Keratinocyte (primary cell): Measurements from ENCODE around the gene UQCR10. TPM values are rescaled to one million over a fixed set of nuclear protein-coding genes. Genes with fewer than 3 reads are reported as not detected.

Experiments used
- DNase-seq: peaks from one replicate; pipeline ENCODE4 v3.0.0-alpha.2; 2011; ENCODE audit warnings: low read depth, missing footprints, low spot score
- FAIRE-seq: peaks from 2 replicates; lab custom pipeline; 2011; peaks lifted over from hg19 to GRCh38; lab: Jason Lieb, UNC
- H2AFZ ChIP-seq: 2 replicates; pipeline ENCODE4 v1.6.0; 2012; ENCODE audit warnings: low read length, control low read depth, inconsistent platforms; ENCODE audit not compliant: control insufficient read depth
- H3K27ac ChIP-seq: 2 replicates; pipeline ENCODE4 v1.5.1; 2011; ENCODE audit warnings: low read length; ENCODE audit not compliant: control insufficient read depth, insufficient read depth
- H3K27me3 ChIP-seq: 3 replicates; pipeline ENCODE4 v1.6.0; 2011; ENCODE audit warnings: low read length; ENCODE audit not compliant: control insufficient read depth, insufficient read depth; ENCODE audit errors: extremely low read depth
- H3K36me3 ChIP-seq, 2 experiments: 2 replicates in 1 of 2; 3 replicates in 1 of 2; pipeline ENCODE4 v1.5.1; 2011; ENCODE audit warnings: low read length in 2 of 2, mild to moderate bottlenecking in 1 of 2; ENCODE audit not compliant: control insufficient read depth in 2 of 2, insufficient read depth in 2 of 2; ENCODE audit errors: extremely low read depth in 1 of 2
- H3K4me1 ChIP-seq: 3 replicates; pipeline ENCODE4 v1.5.1; 2011; ENCODE audit warnings: low read length; ENCODE audit not compliant: control insufficient read depth, insufficient read depth; ENCODE audit errors: extremely low read depth
- H3K4me2 ChIP-seq: 3 replicates; pipeline ENCODE4 v1.6.0; 2011; ENCODE audit warnings: low read depth, low read length; ENCODE audit not compliant: control insufficient read depth, insufficient read depth; ENCODE audit errors: extremely low read depth
- H3K4me3 ChIP-seq, 3 experiments: fragments of 200-600 bp in 1 of 3; sonication (generic) in 1 of 3; 2 replicates in 2 of 3; 3 replicates in 1 of 3; pipeline ENCODE4 v1.5.1; 2011 to 2016; ENCODE audit warnings: low read length in 3 of 3, mild to moderate bottlenecking in 3 of 3, control low read depth in 2 of 3, inconsistent platforms in 1 of 3, low read depth in 1 of 3, mixed read lengths in 1 of 3, mixed run types in 1 of 3, moderate library complexity in 1 of 3; ENCODE audit not compliant: control insufficient read depth in 2 of 3, insufficient read depth in 2 of 3; ENCODE audit errors: extremely low read depth in 1 of 3
- H3K79me2 ChIP-seq: 2 replicates; pipeline ENCODE4 v1.6.0; 2012; ENCODE audit warnings: low read length; ENCODE audit not compliant: control insufficient read depth, insufficient read depth
- H3K9ac ChIP-seq: 3 replicates; pipeline ENCODE4 v1.6.0; 2011; ENCODE audit warnings: low read length; ENCODE audit not compliant: control insufficient read depth, insufficient read depth; ENCODE audit errors: extremely low read depth
- H3K9me1 ChIP-seq: 3 replicates; pipeline ENCODE4 v1.6.0; 2011; ENCODE audit warnings: low read length; ENCODE audit not compliant: control insufficient read depth, insufficient read depth; ENCODE audit errors: extremely low read depth
- H3K9me3 ChIP-seq: 2 replicates; pipeline ENCODE4 v1.5.1; 2012; ENCODE audit warnings: low read depth, low read length; ENCODE audit not compliant: control insufficient read depth
- H4K20me1 ChIP-seq: 3 replicates; pipeline ENCODE4 v1.6.0; 2011; ENCODE audit warnings: low read length; ENCODE audit not compliant: control insufficient read depth, insufficient read depth; ENCODE audit errors: extremely low read depth
- CTCF ChIP-seq, 3 experiments: IDR thresholded peaks in 1 of 3; conservative IDR thresholded peaks in 1 of 3; optimal IDR thresholded peaks in 1 of 3; 2 replicates in 2 of 3; 3 replicates in 1 of 3; pipeline versions ENCODE3 to v1.5.1; 2011; ENCODE audit warnings: low read length in 3 of 3, mild to moderate bottlenecking in 3 of 3, moderate library complexity in 2 of 3, control low read depth in 1 of 3, inconsistent platforms in 1 of 3; ENCODE audit not compliant: insufficient read depth in 2 of 3; ENCODE audit errors: extremely low read depth in 1 of 3
- EZH2 ChIP-seq: IDR thresholded peaks from one replicate; pipeline ENCODE4 v1.6.1; 2012; ENCODE audit warnings: inconsistent platforms, mild to moderate bottlenecking, low read length, moderate library complexity
- dilution Hi-C: fragments of 300-500 bp; cut with MboI; formaldehyde crosslinking; loops from one replicate; pipeline ENCODE4 v1.7.0; 2020; ENCODE audit warnings: low sequenced_read_pairs; ENCODE audit not compliant: extremely low pct_ligation_motif_present
- polyA plus RNA-seq, 5 experiments: library from polyadenylated mRNA; depleted of rRNA in 3 of 5; stranded (reverse) in 3 of 5; stranded (forward) in 1 of 5; unstranded in 1 of 5; fragments of >200 nt; gene quantifications; 1 replicate in 1 of 5; 2 replicates in 3 of 5; 3 replicates in 1 of 5; pipeline versions ENCODE4 v1.2.1 to v1.2.3, GENCODE V29; 2011 to 2012; ENCODE audit warnings: missing spikeins in 2 of 5, low read depth in 1 of 5, low replicate concordance in 1 of 5

The UQCR10 gene
- polyA plus RNA-seq, 1 donor (not counting 4 experiments of a cell fraction or from before 2014, with no cell fraction given), result 161 TPM

GRCh38 chr22:29806196-29806595, 39.0 kb downstream of the UQCR10 start:
- Histone ChIP-seq H3K9ac (no peak overlapping the region), H3K9me1 (no peaks in the 10 kb centered on the region), H3K36me3 (peaks cover 44 to 55% of the 10 kb centered on the region in 2 experiments), H2AFZ (no peak overlapping the region), H3K9me3 (no peaks in the 10 kb centered on the region), H3K4me1 (no peaks in the 10 kb centered on the region), H3K4me3 (no peak overlapping the region), H3K27me3 (no peaks in the 10 kb centered on the region), H3K79me2 (no peaks in the 10 kb centered on the region), H4K20me1 (no peaks in the 10 kb centered on the region), H3K4me2 (no peak overlapping the region), H3K27ac (no peak overlapping the region)
- dilution Hi-C loops, result no loop called here
- FAIRE-seq, result no peak
- DNase-seq, result no peak
- TF ChIP-seq CTCF (optimal IDR thresholded peaks at IDR 0.05 in 1 of 3, IDR thresholded peaks at IDR 0.05 in 1 of 3, conservative IDR thresholded peaks at IDR 0.05 in 1 of 3; ENCODE audit: extremely low read depth in 1 of 3, insufficient read depth in 2 of 3, low read length in 3 of 3) (no peak), EZH2 (no peak)

GRCh38 chr22:29810216-29810615, 43.0 kb downstream of the UQCR10 start:
- Histone ChIP-seq H3K4me1 (no peaks in the 10 kb centered on the region), H3K4me2 (no peak overlapping the region), H3K4me3 (no peak overlapping the region), H3K9me3 (no peaks in the 10 kb centered on the region), H3K79me2 (no peaks in the 10 kb centered on the region), H2AFZ (no peak overlapping the region), H3K27me3 (no peaks in the 10 kb centered on the region), H4K20me1 (no peaks in the 10 kb centered on the region), H3K36me3 (peaks cover 40 to 56% of the 10 kb centered on the region in 2 experiments), H3K9ac (no peak overlapping the region), H3K27ac (no peak overlapping the region), H3K9me1 (no peaks in the 10 kb centered on the region)
- dilution Hi-C loops, result no loop called here
- FAIRE-seq (no peak), DNase-seq (no peak)
- TF ChIP-seq EZH2, result no peak
- TF ChIP-seq CTCF (optimal IDR thresholded peaks at IDR 0.05 in 1 of 3, IDR thresholded peaks at IDR 0.05 in 1 of 3, conservative IDR thresholded peaks at IDR 0.05 in 1 of 3; ENCODE audit: extremely low read depth in 1 of 3, insufficient read depth in 2 of 3, low read length in 3 of 3), result no peak
